ENCODE measurements around the gene SLC17A7.

DNA sequence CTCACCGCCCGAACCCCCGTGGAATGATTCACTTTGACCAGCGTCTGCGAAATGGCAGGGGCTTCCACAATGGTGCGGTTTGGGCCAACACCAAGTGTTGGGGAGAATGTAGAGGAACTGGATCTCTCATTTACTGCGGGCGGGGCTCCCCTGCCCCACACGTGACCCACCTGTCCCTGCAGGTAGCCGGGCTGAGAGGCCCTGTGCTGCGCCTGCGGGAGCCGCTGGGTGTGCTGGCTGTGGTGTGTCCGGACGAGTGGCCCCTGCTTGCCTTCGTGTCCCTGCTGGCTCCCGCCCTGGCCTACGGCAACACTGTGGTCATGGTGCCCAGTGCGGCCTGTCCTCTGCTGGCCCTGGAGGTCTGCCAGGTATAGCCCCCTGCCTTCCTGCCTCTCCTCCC, 26.9 kb upstream of the SLC17A7 start:
- TF ChIP-seq, protein P1, sequence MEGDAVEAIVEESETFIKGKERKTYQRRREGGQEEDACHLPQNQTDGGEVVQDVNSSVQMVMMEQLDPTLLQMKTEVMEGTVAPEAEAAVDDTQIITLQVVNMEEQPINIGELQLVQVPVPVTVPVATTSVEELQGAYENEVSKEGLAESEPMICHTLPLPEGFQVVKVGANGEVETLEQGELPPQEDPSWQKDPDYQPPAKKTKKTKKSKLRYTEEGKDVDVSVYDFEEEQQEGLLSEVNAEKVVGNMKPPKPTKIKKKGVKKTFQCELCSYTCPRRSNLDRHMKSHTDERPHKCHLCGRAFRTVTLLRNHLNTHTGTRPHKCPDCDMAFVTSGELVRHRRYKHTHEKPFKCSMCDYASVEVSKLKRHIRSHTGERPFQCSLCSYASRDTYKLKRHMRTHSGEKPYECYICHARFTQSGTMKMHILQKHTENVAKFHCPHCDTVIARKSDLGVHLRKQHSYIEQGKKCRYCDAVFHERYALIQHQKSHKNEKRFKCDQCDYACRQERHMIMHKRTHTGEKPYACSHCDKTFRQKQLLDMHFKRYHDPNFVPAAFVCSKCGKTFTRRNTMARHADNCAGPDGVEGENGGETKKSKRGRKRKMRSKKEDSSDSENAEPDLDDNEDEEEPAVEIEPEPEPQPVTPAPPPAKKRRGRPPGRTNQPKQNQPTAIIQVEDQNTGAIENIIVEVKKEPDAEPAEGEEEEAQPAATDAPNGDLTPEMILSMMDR (IDR thresholded peaks at IDR 0.05; ENCODE audit: low read depth, low read length): no peak
- no peak for TF ChIP-seq EZH2phosphoT487 (IDR thresholded peaks at IDR 0.05; ENCODE audit: low read depth)
